ENCODE data around the gene PARN. TPM values are rescaled to one million over a fixed set of nuclear protein-coding genes. Genes with fewer than 3 reads are reported as not detected.

PARN gene
- total RNA-seq, 2 donors from 2014 or later = 22.4 to 51.2 TPM

GRCh38 chr16:14487579-14487978 lies 142.5 kb downstream of the PARN start:
- no peaks in the 10 kb centered on the region for H3K36me3 ChIP-seq
- TF ChIP-seq POLR2AphosphoS5 (IDR thresholded peaks at IDR 0.05) = no peak
- H3K27me3 ChIP-seq (replicated peaks; ENCODE audit: insufficient read depth) = no peaks in the 10 kb centered on the region
- no peak overlapping the region for H3K27ac ChIP-seq
- H3K4me3 ChIP-seq = no peak overlapping the region
- intact Hi-C loops (cut with DNase I) = loop anchor here (2.0 kb wide), 1 partner anchor 13 kb away; no protein-coding TSS in a partner anchor
- DNase-seq (ENCODE audit: low spot score) = no peak
- 19% methylated on average over 3 of the region's 3 CpGs for WGBS
- H3K9me3 ChIP-seq = no peaks in the 10 kb centered on the region
- no peaks in the 10 kb centered on the region for H3K4me1 ChIP-seq (replicated peaks)

DNA sequence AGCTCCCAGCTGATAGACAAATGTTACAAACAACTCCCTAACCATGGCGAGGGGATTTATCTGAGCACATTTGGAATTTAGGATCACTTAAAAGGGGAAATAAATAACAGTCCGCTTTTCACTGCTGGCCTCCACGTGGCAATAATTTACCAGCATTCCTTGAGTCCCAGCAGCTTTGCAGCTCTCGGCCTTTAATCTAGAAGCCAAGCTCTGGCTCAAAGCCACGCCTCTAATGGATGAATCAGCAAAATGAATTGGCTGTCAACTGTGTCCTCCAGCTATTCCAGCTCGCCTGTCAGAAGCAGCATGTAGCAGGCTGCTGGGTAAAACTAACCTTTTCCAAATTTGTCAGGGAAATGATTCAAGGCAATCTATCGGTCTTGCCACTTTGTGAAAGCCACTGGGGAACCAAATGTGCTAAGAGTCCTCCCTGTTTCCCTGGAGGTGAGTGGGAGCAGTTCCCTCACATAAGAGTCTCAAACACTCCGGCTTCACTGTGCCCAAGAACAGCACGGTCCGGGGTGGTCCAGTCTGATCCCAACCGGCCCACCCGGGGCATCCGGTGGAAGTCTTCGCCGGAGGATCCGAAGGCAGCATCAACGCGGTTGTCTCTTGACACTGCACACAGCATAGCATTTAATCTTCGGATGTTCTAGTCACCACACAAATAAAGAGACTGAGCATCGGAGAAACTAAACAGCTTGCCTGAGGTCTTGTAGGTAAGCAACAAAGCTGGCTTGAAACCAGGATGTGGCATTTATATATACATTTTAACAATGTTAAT lies 143.3 kb downstream of the PARN start:
- Histone ChIP-seq H3K36me3 (no peaks in the 10 kb centered on the region), H3K27me3 (replicated peaks; ENCODE audit: insufficient read depth) (no peaks in the 10 kb centered on the region), H3K4me3 (no peak overlapping the region), H3K9me3 (no peaks in the 10 kb centered on the region), H3K4me1 (replicated peaks) (no peaks in the 10 kb centered on the region), H3K27ac (peak overlapping the region; percentile 33 to 35)
- intact Hi-C loops (cut with DNase I) = loop anchor here (2.0 kb wide), 1 partner anchor 14 kb away; no protein-coding TSS in a partner anchor
- WGBS = 8% methylated on average over 20 of the region's 20 CpGs
- peak; percentile 85 for DNase-seq (ENCODE audit: low spot score)
- peak; percentile 88 for TF ChIP-seq POLR2AphosphoS5 (IDR thresholded peaks at IDR 0.05)
- no peak for TF ChIP-seq POLR2A (IDR thresholded peaks at IDR 0.05)
- TF ChIP-seq, protein P1, sequence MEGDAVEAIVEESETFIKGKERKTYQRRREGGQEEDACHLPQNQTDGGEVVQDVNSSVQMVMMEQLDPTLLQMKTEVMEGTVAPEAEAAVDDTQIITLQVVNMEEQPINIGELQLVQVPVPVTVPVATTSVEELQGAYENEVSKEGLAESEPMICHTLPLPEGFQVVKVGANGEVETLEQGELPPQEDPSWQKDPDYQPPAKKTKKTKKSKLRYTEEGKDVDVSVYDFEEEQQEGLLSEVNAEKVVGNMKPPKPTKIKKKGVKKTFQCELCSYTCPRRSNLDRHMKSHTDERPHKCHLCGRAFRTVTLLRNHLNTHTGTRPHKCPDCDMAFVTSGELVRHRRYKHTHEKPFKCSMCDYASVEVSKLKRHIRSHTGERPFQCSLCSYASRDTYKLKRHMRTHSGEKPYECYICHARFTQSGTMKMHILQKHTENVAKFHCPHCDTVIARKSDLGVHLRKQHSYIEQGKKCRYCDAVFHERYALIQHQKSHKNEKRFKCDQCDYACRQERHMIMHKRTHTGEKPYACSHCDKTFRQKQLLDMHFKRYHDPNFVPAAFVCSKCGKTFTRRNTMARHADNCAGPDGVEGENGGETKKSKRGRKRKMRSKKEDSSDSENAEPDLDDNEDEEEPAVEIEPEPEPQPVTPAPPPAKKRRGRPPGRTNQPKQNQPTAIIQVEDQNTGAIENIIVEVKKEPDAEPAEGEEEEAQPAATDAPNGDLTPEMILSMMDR (IDR thresholded peaks at IDR 0.05) = peak in 1 of 4 experiments; percentile 9

DNA sequence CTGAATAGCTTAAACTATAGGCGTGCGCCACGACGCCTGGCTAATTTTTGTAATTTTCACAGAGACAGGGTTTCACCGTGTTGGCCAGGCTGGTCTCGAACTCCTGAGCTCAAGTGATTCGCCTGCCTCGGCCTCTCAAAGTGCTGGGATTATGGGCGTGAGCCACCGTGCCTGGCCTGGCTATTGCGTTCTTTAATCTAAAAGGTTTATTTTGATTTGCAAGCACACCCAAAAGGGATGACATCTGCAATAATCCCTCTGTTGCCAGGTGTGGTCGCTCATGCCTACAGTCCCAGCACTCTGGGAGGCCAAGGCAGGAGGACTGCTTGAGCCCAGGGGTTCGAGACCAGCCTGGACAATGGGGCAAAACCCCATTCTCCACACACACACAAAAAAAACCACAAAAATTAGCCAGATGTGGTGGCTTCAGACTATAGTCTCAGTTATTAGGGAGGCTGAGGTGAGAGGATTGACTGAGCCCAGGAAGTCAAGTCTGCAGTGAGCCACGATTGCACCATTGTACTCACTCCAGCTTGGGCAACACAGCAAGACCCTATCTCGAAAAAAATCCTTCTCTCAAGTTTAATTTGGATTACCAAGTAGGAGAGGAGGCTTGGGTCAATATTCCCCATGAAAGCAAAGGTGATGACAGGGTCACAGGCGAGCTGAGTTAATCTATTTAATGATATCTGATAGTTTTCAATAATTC lies 144.1 kb downstream of the PARN start:
- Histone ChIP-seq H3K27me3 (replicated peaks; ENCODE audit: insufficient read depth) (no peaks in the 10 kb centered on the region), H3K4me3 (no peak overlapping the region), H3K27ac (peak overlapping the region; percentile 33 to 35), H3K9me3 (no peaks in the 10 kb centered on the region), H3K36me3 (no peaks in the 10 kb centered on the region), H3K4me1 (replicated peaks) (no peaks in the 10 kb centered on the region)
- TF ChIP-seq POLR2A (IDR thresholded peaks at IDR 0.05) = no peak
- TF ChIP-seq, protein P1 (IDR thresholded peaks at IDR 0.05) = no peak
- no peak for TF ChIP-seq POLR2AphosphoS5 (IDR thresholded peaks at IDR 0.05)
- intact Hi-C loops (cut with DNase I) = loop anchor here (2.0 kb wide), 1 partner anchor 15 kb away; no protein-coding TSS in a partner anchor
- DNase-seq (ENCODE audit: low spot score) = no peak
- WGBS = 89% methylated on average over 16 of the region's 16 CpGs

GRCh38 chr16:14485121-14485551 lies 144.9 kb downstream of the PARN start:
- no peak overlapping the region for H3K4me3 ChIP-seq
- H3K27me3 ChIP-seq (replicated peaks; ENCODE audit: insufficient read depth) = no peaks in the 10 kb centered on the region
- no peak overlapping the region for H3K27ac ChIP-seq
- 88% methylated on average over 2 of the region's 2 CpGs for WGBS
- no peaks in the 10 kb centered on the region for H3K4me1 ChIP-seq (replicated peaks)
- no peak for TF ChIP-seq POLR2A (IDR thresholded peaks at IDR 0.05)
- no peak for TF ChIP-seq POLR2AphosphoS5 (IDR thresholded peaks at IDR 0.05)
- TF ChIP-seq, protein P1 (IDR thresholded peaks at IDR 0.05) = no peak
- no peaks in the 10 kb centered on the region for H3K36me3 ChIP-seq
- DNase-seq (ENCODE audit: low spot score) = no peak
- no peaks in the 10 kb centered on the region for H3K9me3 ChIP-seq
- intact Hi-C loops (cut with DNase I) = no loop called here

DNA sequence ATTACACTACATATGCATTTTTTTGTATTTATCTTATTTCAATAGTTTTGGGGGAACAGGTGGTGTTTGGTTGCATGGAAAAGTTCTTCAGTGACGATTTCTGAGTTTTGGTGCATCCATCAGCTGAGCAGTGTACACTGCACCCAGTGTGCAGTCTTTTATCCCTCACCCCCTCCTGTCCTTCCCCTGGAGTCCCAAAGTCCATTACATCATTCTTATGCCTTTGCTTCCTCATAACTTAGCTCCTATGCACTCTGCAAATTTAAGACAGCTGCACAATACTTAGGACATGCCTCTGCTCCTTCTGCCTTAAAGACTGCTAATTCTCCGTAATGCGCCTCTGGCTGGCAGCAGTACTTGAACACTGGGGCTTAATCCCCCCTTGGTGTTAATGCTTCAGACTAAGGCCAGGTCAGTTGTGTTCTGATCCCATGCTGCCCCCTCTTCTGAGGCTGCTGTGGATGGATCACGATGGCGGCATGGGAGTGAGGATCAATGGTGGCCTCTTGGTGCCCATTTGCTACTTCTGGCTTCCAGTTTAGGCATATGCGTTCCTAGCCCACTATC lies 146.2 kb downstream of the PARN start:
- H3K27me3 ChIP-seq (replicated peaks; ENCODE audit: insufficient read depth) = no peaks in the 10 kb centered on the region
- WGBS = 96% methylated on average over 6 of the region's 6 CpGs
- no peak overlapping the region for H3K27ac ChIP-seq
- TF ChIP-seq POLR2A (IDR thresholded peaks at IDR 0.05) (no peak), POLR2AphosphoS5 (IDR thresholded peaks at IDR 0.05) (no peak)
- TF ChIP-seq, protein P1 (IDR thresholded peaks at IDR 0.05) = no peak
- H3K4me1 ChIP-seq (replicated peaks) = no peaks in the 10 kb centered on the region
- H3K36me3 ChIP-seq = no peaks in the 10 kb centered on the region
- no peaks in the 10 kb centered on the region for H3K9me3 ChIP-seq
- DNase-seq (ENCODE audit: low spot score) = no peak
- no peak overlapping the region for H3K4me3 ChIP-seq
- intact Hi-C loops (cut with DNase I) = no loop called here

Data from prostate gland (tissue), 2 donors.